LNCaP clone FGC (cell line): ENCODE results near the gene HOXA9.

Experiments
- DNase-seq: peaks from one replicate; pipeline ENCODE4 v3.0.0-alpha.2; 2011; ENCODE audit warnings: low read depth
- H3K4me3 ChIP-seq: 2 replicates; pipeline ENCODE4 v1.5.1; 2011; ENCODE audit warnings: mild to moderate bottlenecking, low read depth, low read length, control low read depth
- TF ChIP-seq, protein P1 (sequence below): IDR thresholded peaks from 2 replicates; pipeline ENCODE4 v1.5.1; 2012; ENCODE audit warnings: mild to moderate bottlenecking; ENCODE audit not compliant: control insufficient read depth, insufficient read depth; ENCODE audit errors: extremely low read depth

Gene HOXA9

DNA sequence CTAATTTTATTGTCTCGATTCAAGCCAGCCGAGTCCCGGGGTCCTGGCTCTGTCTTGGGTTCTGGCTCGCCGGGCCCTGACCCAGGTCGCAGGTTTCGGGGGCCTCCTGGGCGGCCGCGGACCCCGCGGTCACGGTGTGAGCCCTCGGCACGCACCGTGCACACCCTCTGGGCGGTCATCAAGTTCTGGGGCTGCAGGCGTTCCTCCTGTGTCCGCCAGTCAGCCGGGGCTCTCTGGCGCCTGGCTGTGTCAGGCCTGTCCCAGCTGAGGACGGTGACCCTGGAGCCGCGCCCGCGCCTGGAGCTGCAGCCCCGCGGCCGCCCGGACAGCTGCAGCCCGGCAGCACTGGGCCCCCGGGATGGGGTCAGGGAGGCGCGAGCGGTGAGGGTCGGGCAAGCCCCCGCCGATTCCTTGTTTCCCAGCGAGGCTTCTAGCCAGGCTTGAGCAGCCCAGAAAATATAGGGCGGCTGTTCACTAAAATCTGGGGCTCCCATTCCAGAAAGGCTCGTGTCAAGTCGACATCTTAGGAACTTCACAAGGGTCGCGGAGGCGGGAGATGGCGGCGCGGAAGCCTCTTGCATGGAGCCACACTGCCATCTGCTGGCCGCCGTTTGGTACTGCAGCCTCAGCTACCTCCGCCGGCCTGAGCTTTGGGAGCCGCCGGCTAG is 4.7 kb downstream of the HOXA9 start:
- TF ChIP-seq, protein P1, sequence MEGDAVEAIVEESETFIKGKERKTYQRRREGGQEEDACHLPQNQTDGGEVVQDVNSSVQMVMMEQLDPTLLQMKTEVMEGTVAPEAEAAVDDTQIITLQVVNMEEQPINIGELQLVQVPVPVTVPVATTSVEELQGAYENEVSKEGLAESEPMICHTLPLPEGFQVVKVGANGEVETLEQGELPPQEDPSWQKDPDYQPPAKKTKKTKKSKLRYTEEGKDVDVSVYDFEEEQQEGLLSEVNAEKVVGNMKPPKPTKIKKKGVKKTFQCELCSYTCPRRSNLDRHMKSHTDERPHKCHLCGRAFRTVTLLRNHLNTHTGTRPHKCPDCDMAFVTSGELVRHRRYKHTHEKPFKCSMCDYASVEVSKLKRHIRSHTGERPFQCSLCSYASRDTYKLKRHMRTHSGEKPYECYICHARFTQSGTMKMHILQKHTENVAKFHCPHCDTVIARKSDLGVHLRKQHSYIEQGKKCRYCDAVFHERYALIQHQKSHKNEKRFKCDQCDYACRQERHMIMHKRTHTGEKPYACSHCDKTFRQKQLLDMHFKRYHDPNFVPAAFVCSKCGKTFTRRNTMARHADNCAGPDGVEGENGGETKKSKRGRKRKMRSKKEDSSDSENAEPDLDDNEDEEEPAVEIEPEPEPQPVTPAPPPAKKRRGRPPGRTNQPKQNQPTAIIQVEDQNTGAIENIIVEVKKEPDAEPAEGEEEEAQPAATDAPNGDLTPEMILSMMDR = peak; percentile 98
- no peak for DNase-seq

DNA sequence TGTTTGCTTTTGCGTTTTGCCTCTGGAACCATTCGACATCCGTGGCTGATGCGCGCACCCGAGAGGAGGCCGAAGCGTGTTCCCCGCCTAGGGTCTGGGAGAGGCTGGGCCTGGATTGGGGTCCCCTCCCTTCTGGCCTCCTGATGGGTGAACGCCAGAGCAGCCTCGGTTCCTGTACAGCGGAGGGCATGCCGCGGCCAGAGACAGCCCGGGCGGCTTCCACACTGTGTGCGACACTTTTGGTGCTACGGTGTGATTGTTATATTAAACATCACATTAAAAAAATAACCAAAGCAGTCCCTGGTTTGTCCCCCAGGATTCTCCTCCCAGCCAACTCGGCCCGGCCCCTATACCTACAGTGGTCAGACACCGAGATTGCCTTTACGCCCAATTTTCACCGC is 5.2 kb downstream of the HOXA9 start:
- DNase-seq = no peak
- H3K4me3 ChIP-seq = no peak overlapping the region
- TF ChIP-seq, protein P1 = no peak

More for the DNA sequence above, 4.7 kb downstream of the HOXA9 start:
- H3K4me3 ChIP-seq = peak overlapping the region; percentile 49

DNA sequence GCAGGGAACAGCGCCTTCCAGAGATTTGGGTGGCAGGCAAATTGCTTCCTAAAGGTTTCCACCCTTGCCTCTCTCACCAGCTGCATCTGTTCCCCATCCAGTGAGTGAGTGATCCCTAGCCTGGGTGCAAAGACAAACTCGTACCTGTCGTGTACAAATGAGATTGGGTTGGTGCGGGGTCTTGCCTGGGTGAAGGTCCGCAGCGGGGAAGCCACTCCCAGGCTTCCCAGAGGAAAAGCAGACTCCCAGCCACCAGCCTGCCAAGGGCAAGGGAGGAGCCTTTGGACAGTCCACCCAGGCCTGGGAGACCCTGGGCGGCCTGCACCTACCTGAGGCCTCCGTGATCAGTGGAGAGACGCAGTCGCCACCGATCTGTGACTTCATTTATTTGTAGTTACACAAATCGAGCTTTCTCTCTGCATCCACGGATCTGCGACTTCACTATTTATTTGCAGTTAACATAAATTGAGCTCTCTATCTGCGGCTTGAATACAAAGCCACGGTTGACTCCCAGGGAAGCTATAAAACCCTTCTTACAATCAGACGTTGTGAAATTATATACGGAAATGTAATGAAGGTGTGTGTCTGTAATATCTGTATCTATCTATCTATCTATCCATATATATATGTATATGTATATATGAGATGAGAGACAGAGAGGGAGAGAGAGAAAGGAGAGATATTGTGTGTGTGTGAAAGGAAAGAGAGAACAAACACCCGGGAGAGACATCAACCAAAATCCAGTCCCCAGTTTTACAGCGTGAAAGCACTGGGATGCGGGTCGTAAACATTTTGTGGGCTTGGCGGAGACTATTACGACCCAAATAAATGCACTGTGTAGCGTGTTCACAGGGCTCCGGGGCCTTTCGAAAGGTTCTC is 5.8 kb downstream of the HOXA9 start:
- TF ChIP-seq, protein P1 = no peak
- peak; percentile 65 for DNase-seq
- H3K4me3 ChIP-seq = no peak overlapping the region

DNA sequence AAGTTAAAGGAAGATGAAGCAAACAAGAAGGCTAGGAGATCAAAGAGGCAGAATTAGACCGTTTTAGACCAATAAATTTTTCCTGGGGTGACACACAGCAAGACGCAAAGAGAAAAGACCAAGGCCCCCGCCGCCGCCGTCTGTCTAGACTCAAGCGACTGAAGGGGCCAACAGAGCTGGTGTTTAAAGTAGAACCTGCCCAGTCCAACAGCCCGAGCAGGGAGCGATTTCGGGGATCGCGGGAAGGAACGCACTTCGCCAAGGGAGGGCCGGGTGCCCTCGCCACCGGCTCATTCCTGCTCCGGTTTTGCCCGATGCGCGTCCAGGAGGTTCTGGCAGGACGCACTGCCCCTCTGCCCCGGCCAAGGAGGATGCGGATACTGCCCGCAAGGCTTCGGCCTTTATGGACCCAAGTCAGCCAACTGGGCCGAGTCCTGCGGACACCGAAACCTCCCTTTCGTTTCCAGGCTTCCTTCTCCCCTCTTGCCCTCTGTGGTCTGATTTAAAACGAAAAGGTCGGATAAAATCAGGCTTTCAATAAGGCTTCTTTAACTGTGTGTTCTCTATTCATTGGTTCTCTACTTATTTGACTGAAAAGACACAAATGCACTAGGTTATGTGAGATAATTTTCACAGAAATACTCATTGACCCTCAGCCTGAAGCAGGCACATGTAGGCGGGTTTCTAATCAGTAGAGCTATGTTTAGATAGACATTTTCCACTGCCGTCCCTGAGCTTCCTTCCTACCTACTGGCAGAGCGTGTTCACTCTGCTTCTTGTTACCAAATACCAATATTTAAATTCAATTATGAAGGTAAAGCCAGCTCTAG is 6.7 kb downstream of the HOXA9 start:
- no peak overlapping the region for H3K4me3 ChIP-seq
- no peak for DNase-seq
- TF ChIP-seq, protein P1 = no peak

DNA sequence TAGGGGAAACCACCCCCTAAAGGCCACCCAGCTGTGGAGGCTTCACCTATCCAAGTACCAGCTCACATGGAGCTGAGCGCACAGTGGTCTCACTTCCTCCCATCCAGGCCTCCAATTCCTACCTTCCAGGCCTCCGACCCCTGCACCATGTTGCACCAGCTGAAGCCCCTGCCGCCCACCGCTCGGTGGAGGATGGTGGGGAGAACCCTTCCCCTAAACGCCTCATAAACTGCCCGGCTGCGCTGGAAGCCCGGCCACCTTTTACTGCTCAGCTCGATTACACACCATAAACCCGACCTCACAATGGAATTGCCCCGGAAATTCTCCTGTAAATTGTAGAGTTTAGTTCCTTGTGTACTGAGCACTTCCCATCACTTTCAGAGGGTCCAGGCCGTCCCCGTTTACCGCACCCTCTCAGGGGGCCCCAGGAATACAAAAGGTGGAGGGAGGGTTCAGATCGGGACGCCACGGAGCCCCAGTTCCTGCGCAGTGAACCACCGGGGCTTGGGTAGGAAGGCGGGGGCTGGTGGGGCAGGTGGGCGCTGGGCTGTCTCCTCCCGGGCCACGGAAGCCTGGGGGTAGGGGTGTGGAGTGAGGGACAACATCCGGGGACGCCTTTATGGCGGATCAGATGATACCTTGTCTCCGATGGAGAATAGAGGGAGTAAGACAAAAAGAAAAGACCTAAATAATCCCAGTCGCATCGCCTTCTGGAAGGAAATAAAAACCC is 7.5 kb downstream of the HOXA9 start:
- no peak overlapping the region for H3K4me3 ChIP-seq
- DNase-seq = no peak
- TF ChIP-seq, protein P1 = no peak
